ENCODE data around the gene TPM3. TPM values are rescaled to one million over a fixed set of nuclear protein-coding genes. Genes with fewer than 3 reads are reported as not detected.
A peak's percentile ranks its signal among the peaks of the same experiment; 100 is the strongest.

The TPM3 gene
- total RNA-seq, 2 experiments from 2014 or later: 678 to 780 TPM

DNA sequence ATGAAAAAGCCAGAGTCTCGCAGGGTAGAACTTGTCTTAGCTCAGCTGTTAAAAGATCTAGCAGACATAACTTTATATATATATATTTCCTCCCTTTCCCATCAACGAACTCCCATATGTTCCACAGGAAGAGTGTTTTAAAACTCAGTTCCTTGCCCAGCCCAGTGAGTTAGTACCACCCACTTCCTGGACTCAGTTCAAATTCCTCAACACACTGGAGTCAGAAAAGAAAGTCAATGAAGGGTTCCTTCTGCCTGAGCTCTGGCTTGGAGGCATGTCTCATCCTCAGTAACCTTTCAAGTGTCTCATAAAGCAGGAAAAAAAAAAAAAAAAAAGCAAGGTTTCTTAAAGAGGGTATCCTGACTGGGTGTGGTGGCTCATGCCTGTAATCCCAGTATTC is 15.6 kb downstream of the TPM3 start:
- H3K27ac Mint-ChIP-seq: peak overlapping the region; percentile 71
- DNase-seq (no peak), ATAC-seq (no peak)
- H3K4me1 Mint-ChIP-seq: peaks cover 69% of the 10 kb centered on the region
- H3K9me3 Mint-ChIP-seq (ENCODE audit: low read depth): no peaks in the 10 kb centered on the region
- CTCF ChIA-PET: interaction anchor here (0.7 to 1.6 kb wide), 3 partner anchors 23 to 175 kb away, joined by 3 to 7 read pairs (median 3); no protein-coding TSS in a partner anchor
- no peak overlapping the region for H3K4me3 Mint-ChIP-seq
- H3K36me3 Mint-ChIP-seq: peaks cover 71% of the 10 kb centered on the region
- no peaks in the 10 kb centered on the region for H3K27me3 Mint-ChIP-seq

DNA sequence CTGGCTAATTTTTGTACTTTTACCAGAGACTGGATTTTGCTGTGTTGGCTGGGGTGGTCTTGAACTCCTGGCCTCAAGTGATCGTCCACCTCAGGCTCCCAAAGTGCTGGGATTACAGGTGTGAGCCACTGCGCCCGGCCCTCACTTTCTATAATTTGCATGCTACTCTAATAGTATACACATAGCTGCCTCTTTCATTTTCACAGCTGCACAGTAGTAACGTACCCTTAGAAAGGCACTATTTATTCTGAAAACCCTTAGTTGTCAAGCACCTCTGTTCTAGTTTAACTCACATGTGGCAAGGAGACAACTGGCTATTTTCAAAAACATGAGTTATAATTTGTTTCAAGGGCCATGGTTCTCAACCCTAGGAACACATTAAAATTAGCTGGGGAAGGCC is 17.2 kb downstream of the TPM3 start:
- H3K27me3 Mint-ChIP-seq: no peaks in the 10 kb centered on the region
- peaks cover 73% of the 10 kb centered on the region for H3K36me3 Mint-ChIP-seq
- no peak for DNase-seq
- peaks cover 66% of the 10 kb centered on the region for H3K4me1 Mint-ChIP-seq
- ATAC-seq: no peak
- no peak overlapping the region for H3K27ac Mint-ChIP-seq
- CTCF ChIA-PET: interaction anchor here (1.4 kb wide), 1 partner anchor 25 kb away, joined by 3 read pairs; no protein-coding TSS in a partner anchor
- H3K9me3 Mint-ChIP-seq (ENCODE audit: low read depth): no peaks in the 10 kb centered on the region
- no peak overlapping the region for H3K4me3 Mint-ChIP-seq

DNA sequence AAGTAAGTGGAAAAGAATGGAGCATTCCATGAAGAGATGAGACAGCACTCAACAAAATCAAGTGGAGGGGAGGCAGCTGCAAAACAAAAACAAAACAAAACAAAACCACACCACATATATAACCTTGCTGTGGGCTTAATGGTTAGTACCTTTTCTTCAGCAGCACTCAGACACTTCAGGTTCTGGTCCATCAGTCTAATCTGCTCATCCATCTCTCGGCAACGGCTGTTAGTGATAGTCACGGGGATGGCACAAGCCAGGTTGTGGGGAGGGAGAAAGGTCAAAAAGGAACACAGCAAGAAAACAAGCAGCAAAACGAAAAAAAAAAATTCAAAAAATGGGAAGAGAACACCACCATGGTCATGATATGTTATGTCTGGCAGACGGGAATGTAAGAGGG is 20.0 kb downstream of the TPM3 start:
- no peaks in the 10 kb centered on the region for H3K9me3 Mint-ChIP-seq (ENCODE audit: low read depth)
- peak overlapping the region; percentile 16 for H3K27ac Mint-ChIP-seq
- no peak for ATAC-seq
- H3K4me3 Mint-ChIP-seq: no peak overlapping the region
- peaks cover 72% of the 10 kb centered on the region for H3K36me3 Mint-ChIP-seq
- CTCF ChIA-PET: no interaction called here
- H3K4me1 Mint-ChIP-seq: peaks cover 38% of the 10 kb centered on the region
- H3K27me3 Mint-ChIP-seq: no peaks in the 10 kb centered on the region
- no peak for DNase-seq

DNA sequence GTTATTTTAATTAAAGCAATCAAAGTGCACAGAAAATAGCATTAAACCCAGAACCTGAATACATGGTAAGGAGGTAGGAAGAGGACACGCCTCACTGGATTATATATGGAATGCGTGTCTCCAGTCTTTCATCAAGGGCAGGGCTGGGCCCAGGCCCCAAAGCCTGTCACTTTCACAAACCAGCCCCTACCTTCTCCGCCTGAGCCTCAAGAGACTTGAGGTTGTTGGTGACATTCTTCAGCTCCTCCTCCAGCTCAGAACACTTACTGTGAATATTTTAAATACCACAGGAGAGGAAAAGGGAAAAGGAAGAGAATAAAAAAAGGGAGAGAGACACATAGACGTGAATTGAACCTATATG is 20.7 kb downstream of the TPM3 start:
- peaks cover 72% of the 10 kb centered on the region for H3K36me3 Mint-ChIP-seq
- no peaks in the 10 kb centered on the region for H3K9me3 Mint-ChIP-seq (ENCODE audit: low read depth)
- peaks cover 34% of the 10 kb centered on the region for H3K4me1 Mint-ChIP-seq
- CTCF ChIA-PET: interaction anchor here (1.0 kb wide), 1 partner anchor 308 kb away, joined by 3 read pairs; no protein-coding TSS in a partner anchor
- H3K27ac Mint-ChIP-seq: no peak overlapping the region
- H3K27me3 Mint-ChIP-seq: no peaks in the 10 kb centered on the region
- H3K4me3 Mint-ChIP-seq: no peak overlapping the region
- ATAC-seq: no peak
- DNase-seq: no peak

DNA sequence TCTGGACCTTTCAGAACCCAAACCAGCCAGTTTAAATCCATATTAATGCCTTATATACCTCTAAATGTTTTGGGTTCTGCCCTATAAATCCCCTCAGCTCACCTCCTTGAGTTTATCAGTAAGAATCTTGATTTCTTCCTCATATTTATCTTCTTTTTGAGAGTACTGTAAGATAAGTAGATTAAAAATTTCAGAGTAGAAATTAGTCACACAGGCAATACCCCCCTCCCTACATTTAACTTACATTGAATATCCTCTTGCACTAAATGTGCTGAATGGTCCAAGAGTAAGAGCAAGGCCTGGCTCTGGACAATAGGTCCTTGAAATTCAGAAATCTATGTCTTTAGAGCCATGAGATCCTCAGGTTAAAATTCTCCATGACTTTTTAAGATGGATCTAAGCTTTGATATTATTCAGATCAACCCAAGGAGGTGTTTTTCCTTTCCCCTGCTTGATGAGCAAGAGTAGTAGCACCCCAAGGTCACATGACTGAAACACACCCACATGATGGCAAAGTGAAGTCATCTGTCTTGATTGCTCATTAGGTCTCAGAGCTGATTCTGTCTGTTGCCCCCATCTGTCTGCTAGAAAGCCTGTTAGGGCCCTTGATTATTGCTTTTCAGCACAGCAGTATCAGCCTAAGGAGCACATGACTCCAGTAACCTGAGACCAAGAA is 21.2 kb downstream of the TPM3 start:
- Mint-ChIP-seq H3K27me3 (no peaks in the 10 kb centered on the region), H3K27ac (peak overlapping the region; percentile 44), H3K36me3 (peaks cover 72% of the 10 kb centered on the region), H3K4me3 (no peak overlapping the region), H3K4me1 (peaks cover 34% of the 10 kb centered on the region), H3K9me3 (ENCODE audit: low read depth) (no peaks in the 10 kb centered on the region)
- ATAC-seq (peak; percentile 73), DNase-seq (peak; percentile 66)
- CTCF ChIA-PET: interaction anchor here (1.0 to 1.2 kb wide), 2 partner anchors 13 to 309 kb away, joined by 3 to 4 read pairs; no protein-coding TSS in a partner anchor

DNA sequence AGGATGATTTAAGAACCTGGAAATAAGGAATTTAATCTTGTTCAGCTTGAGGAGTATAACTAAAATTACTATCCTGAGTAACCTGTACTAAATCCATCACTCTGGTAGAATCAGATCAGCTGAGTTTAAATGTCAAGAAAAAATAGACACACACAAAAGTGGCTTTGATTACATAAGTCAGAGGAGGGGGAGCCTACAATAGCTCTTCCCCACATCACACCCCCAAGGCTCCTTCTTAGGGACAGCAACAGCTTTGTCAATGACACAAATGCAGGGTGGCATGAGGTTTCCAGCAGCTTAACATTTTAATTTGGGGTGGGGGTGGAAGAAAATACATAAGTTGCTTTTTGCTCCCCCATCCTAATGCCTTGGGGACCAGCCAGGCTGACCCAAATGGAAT is 24.4 kb downstream of the TPM3 start:
- Mint-ChIP-seq H3K9me3 (ENCODE audit: low read depth) (no peaks in the 10 kb centered on the region), H3K27ac (no peak overlapping the region), H3K27me3 (no peaks in the 10 kb centered on the region), H3K36me3 (peaks cover 83% of the 10 kb centered on the region), H3K4me1 (peaks cover 39% of the 10 kb centered on the region), H3K4me3 (no peak overlapping the region)
- no peak for DNase-seq
- ATAC-seq: no peak
- CTCF ChIA-PET: interaction anchor here (0.6 to 1.0 kb wide), 2 partner anchors 10 to 162 kb away, joined by 3 to 5 read pairs; no protein-coding TSS in a partner anchor

DNA sequence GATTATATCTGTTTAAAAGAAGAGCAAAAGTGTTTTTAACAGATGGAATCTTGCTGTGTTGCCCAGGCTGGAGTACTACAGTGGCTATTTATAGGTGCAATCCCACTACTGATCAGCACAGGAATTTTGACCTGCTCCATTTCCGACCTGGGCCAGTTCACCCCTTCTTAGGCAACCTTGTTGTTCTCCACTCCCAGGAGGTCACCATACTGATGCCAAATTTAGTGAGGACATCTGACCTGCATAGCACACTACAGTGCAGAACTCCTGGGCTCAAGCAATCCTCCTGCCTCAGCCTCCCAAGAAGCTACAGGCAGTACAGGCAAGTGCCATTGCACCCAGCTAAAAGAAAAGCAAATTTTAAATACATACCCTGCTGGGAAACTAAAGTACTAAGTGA is 25.7 kb downstream of the TPM3 start:
- Mint-ChIP-seq H3K4me1 (peaks cover 30% of the 10 kb centered on the region), H3K27ac (no peak overlapping the region), H3K27me3 (no peaks in the 10 kb centered on the region), H3K4me3 (no peak overlapping the region), H3K9me3 (ENCODE audit: low read depth) (no peaks in the 10 kb centered on the region), H3K36me3 (peaks cover 83% of the 10 kb centered on the region)
- CTCF ChIA-PET: interaction anchor here (0.6 kb wide), 1 partner anchor 16 kb away, joined by 3 read pairs; no protein-coding TSS in a partner anchor
- ATAC-seq: no peak
- DNase-seq: no peak

DNA sequence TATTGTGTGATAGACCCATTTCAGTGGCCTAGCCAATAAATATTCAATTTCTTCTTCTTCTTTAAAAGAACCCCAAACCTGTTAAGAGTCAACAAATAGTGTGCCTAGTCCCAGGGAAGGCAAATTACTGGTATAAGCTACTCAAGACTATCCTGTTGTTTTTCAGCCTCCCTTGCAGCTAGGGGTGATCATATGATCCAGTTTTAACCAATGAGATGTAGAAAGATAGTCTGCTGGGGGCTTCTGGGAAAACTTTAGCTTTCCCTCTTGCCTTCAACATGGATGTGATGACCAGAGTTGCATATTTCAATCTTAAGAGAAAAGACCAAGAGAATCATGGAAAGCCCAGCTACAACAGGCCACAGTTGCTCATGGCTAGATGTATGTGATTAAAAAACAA is 32.3 kb downstream of the TPM3 start:
- H3K4me3 Mint-ChIP-seq: no peak overlapping the region
- ATAC-seq (no peak), DNase-seq (no peak)
- peak overlapping the region; percentile 92 for H3K27ac Mint-ChIP-seq
- H3K36me3 Mint-ChIP-seq: peaks cover 81% of the 10 kb centered on the region
- CTCF ChIA-PET: interaction anchor here (1.0 to 1.7 kb wide), 3 partner anchors 21 to 173 kb away, joined by 4 to 5 read pairs (median 5); partner anchors contain the start of genes RAB13 and UBAP2L
- peaks cover 3% of the 10 kb centered on the region for H3K9me3 Mint-ChIP-seq (ENCODE audit: low read depth)
- H3K4me1 Mint-ChIP-seq: peaks cover 72% of the 10 kb centered on the region
- no peaks in the 10 kb centered on the region for H3K27me3 Mint-ChIP-seq

DNA sequence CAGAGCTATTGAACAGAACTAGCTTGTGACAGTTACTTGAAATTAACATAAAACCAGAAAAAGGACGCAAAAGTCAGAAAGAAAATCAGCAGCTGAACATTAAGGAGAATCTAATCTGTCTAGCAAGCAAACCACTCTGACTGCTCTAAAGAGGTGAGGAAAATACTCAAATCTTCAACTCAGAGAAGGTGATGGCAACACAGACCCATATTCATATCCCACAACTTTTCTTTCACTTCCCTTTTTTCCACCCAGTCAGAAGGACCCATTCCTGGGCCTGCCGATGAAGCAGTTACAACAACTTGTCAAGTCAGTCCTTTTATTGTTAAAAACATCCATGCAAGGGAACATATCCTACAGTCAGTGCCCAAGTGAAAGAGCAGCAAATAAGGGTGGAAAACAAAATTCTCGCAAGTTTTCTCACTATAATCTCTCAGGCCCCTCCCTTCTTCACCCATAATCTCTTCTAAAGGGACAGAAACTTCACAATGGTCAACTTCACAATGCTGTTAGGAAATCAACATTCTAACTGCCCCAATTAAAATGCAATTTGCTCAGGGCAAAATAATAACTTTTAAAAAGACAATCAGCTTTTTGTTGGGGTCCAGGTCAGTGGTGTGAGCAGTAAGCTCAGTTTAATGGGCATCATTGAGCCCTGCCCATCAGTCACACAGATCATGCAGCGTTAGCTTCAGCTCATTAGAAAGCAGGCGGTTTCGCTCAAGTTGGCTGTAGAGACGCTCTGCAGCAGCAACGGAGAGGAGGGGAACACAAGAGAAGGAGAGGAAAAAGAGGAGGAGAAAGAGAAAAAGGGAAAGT is 33.4 kb downstream of the TPM3 start:
- H3K9me3 Mint-ChIP-seq (ENCODE audit: low read depth): peaks cover 3% of the 10 kb centered on the region
- H3K27me3 Mint-ChIP-seq: no peaks in the 10 kb centered on the region
- peak overlapping the region; percentile 92 for H3K27ac Mint-ChIP-seq
- H3K36me3 Mint-ChIP-seq: peaks cover 81% of the 10 kb centered on the region
- CTCF ChIA-PET: interaction anchor here (1.0 to 2.1 kb wide), 10 partner anchors 9 to 240 kb away, joined by 3 to 6 read pairs (median 4); partner anchors contain the start of genes RAB13 and UBAP2L
- DNase-seq (no peak), ATAC-seq (peak; percentile 8)
- H3K4me1 Mint-ChIP-seq: peaks cover 69% of the 10 kb centered on the region
- peak overlapping the region; percentile 53 for H3K4me3 Mint-ChIP-seq

DNA sequence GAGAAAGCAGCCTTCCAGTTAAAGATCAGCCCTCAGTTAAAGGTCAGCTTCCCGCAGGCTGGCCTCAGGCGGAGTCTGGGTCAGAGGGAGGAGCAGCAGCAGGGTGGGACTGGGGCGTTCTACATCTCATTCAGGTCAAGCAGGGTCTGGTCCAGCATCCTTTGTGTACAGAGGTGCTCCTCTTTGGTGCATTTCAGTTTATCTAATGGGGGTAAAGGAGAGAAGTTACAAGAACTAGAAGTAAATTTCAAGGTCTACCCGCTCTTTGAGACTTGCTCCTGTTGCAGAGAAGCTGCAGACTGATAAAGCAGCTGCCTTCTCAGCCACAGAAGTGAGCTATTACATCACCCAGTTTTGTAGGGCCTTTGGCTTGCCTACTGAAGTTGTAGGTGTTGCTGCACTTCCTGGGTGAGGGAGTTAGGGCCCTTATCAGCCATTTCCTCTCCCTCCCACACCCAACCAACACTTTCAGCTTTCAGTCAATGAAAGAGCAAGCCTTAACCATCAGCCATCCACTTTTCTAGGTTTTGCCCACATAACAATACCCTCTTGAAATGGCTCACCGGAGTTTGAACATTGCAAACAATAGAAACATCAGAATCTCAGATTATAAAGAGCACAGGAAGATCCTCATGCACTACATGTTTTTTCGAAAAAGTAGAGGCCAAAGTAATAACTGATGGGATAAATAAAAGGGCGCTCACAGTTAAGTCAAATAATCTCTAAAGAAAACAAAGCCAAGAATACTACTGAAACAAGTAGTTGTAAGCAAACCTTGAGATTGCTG is 34.2 kb downstream of the TPM3 start:
- ATAC-seq (peak; percentile 98), DNase-seq (peak; percentile 91)
- no peaks in the 10 kb centered on the region for H3K27me3 Mint-ChIP-seq
- H3K36me3 Mint-ChIP-seq: peaks cover 73% of the 10 kb centered on the region
- CTCF ChIA-PET: interaction anchor here (1.0 to 2.1 kb wide), 9 partner anchors 10 to 240 kb away, joined by 3 to 6 read pairs (median 4); partner anchors contain the start of gene RAB13
- H3K4me3 Mint-ChIP-seq: peak overlapping the region; percentile 53
- H3K27ac Mint-ChIP-seq: peak overlapping the region; percentile 92
- H3K4me1 Mint-ChIP-seq: peaks cover 63% of the 10 kb centered on the region
- H3K9me3 Mint-ChIP-seq (ENCODE audit: low read depth): peaks cover 3% of the 10 kb centered on the region

DNA sequence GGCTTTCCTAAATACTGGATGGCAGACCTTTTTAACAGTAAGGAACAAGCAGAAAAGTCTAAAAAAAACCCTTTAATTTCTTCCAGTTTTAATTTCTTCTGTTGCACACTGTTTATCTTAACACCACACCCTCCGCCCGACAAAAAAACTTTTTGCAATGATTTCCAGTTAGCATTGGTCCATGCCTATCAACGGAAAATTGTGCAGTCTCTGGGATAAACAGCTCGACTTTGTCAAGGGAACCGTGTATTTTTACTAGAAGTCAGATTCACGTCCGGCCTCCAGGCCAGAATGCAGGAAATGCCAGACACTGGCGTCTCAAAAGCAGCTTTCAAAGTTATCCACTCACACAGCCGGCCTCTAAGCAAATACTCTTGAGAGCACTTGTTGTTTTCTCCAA is 36.6 kb downstream of the TPM3 start:
- H3K4me3 Mint-ChIP-seq: no peak overlapping the region
- peaks cover 50% of the 10 kb centered on the region for H3K36me3 Mint-ChIP-seq
- H3K4me1 Mint-ChIP-seq: peaks cover 50% of the 10 kb centered on the region
- CTCF ChIA-PET: no interaction called here
- ATAC-seq: no peak
- peaks cover 3% of the 10 kb centered on the region for H3K9me3 Mint-ChIP-seq (ENCODE audit: low read depth)
- H3K27me3 Mint-ChIP-seq: no peaks in the 10 kb centered on the region
- no peak for DNase-seq
- H3K27ac Mint-ChIP-seq: peak overlapping the region; percentile 31

DNA sequence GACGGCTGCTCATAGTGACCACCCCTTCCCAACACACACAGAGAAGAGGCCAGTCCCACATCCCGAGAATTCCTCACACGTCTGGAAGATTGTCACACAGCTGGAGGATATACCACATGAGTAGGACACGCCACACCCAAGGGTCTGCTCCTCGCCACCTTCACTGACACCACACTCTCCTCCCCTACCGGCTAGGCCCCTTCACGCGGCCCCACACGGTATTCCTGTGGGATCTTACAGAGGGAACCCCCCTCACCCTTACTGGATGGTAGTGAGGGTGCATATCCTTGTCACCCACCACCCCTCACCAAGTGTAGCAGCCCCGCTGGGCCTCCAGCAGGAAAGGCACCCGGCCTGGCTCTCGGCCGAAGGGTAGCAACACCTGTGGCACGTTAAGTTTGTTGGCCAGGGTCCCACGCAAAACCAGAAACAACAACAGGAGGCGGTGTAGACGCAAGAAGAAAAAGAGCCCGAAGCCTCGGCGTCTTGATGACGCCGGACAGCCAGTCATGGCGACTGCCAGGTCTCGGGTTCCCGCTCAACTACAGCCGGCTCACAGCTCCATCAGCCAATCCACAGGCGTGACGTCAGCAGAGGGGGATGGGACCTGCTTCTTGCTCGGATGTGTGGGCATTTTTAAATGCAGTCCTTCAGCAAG is 37.2 kb downstream of the TPM3 start, which contains the start of gene NUP210L:
Gene NUP210L (minus strand): TSS at position 540 of the 658 bp plus-strand sequence.
- peak within 1 kb of the TSS; percentile 31 for H3K27ac Mint-ChIP-seq
- peaks cover 45% of the 10 kb centered on the region for H3K36me3 Mint-ChIP-seq
- CTCF ChIA-PET: no interaction called here
- ATAC-seq: no peak
- DNase-seq: no peak
- peaks cover 2% of the 10 kb centered on the region for H3K9me3 Mint-ChIP-seq (ENCODE audit: low read depth)
- no peak within 1 kb of the TSS for H3K4me3 Mint-ChIP-seq
- peaks cover 46% of the 10 kb centered on the region for H3K4me1 Mint-ChIP-seq
- no peaks in the 10 kb centered on the region for H3K27me3 Mint-ChIP-seq
